Measurements from ENCODE around the gene AP2A2. TPM values are rescaled to one million over a fixed set of nuclear protein-coding genes. Genes with fewer than 3 reads are reported as not detected.

The AP2A2 gene
- total and polyA plus RNA-seq, 2 donors (not counting 1 experiment from before 2014, with no cell fraction given), result 53.1 to 57.0 TPM

GRCh38 chr11:984546-984945 is 58.9 kb downstream of the AP2A2 start:
- no peak overlapping the region for H3K4me3 Mint-ChIP-seq

GRCh38 chr11:985406-985805 is 59.7 kb downstream of the AP2A2 start:
- Mint-ChIP-seq H3K27ac (no peak overlapping the region), H3K9me3 (ENCODE audit: insufficient read depth) (no peaks in the 10 kb centered on the region)
- no peak for DNase-seq

More at GRCh38 chr11:984546-984945, 58.9 kb downstream of the AP2A2 start:
- WGBS (ENCODE audit: insufficient coverage), result 98% methylated on average over 10 of the region's 15 CpGs
- Histone ChIP-seq H3K9ac (ENCODE audit: low read length) (no peak overlapping the region), H3K36me3 (replicated peaks in 1 of 2; ENCODE audit: control extremely low read depth in 1 of 2, control insufficient read depth in 1 of 2, extremely low read depth in 1 of 2, insufficient read depth in 2 of 2, low read length in 1 of 2) (peaks cover 4 to 54% of the 10 kb centered on the region in 2 experiments), H3K79me2 (ENCODE audit: control insufficient read depth, insufficient read depth, low read length) (no peaks in the 10 kb centered on the region), H3K4me1 (ENCODE audit: control insufficient read depth in 2 of 2, insufficient read depth in 2 of 2, low read length in 2 of 2) (no peaks in the 10 kb centered on the region), H3K9me3 (ENCODE audit: control extremely low read depth in 1 of 3, control insufficient read depth in 2 of 3, insufficient read depth in 1 of 3, low read length in 2 of 3) (no peaks in the 10 kb centered on the region), H2AFZ (ENCODE audit: insufficient read depth, low read depth, low read length, poor library complexity, severe bottlenecking) (no peak overlapping the region), H4K20me1 (ENCODE audit: control insufficient read depth, insufficient read depth, low read length, poor library complexity, severe bottlenecking) (no peaks in the 10 kb centered on the region), H3K4me2 (replicated peaks; ENCODE audit: low read depth, low read length, poor library complexity, severe bottlenecking) (no peak overlapping the region), H3K27me3 (replicated peaks in 1 of 4; ENCODE audit: control extremely low read depth in 1 of 4, control insufficient read depth in 3 of 4, insufficient read depth in 4 of 4, low read length in 3 of 4) (no peaks in the 10 kb centered on the region), H3K4me3 (ENCODE audit: control extremely low read depth in 1 of 5, extremely low read depth in 1 of 5, insufficient read depth in 1 of 5, low read depth in 2 of 5, low read length in 4 of 5) (no peak overlapping the region), H3K27ac (ENCODE audit: low read length in 2 of 2) (no peak overlapping the region)
- intact Hi-C loops (cut with micrococcal nuclease), result no loop called here
- Mint-ChIP-seq H3K9me3 (ENCODE audit: insufficient read depth) (no peaks in the 10 kb centered on the region), H3K27me3 (no peaks in the 10 kb centered on the region), H3K4me1 (no peaks in the 10 kb centered on the region), H3K27ac (no peak overlapping the region)
- CTCF ChIA-PET, result no interaction called here
- no peak for TF ChIP-seq CTCF (IDR thresholded peaks at IDR 0.05)
- TF ChIP-seq EZH2 (IDR thresholded peaks at IDR 0.05; ENCODE audit: borderline replicate concordance, insufficient read depth, low read depth, low read length, poor library complexity, severe bottlenecking), result no peak
- ATAC-seq (ENCODE audit: low read depth) (no peak), DNase-seq (no peak)
- POLR2A ChIA-PET, result no interaction called here

More at GRCh38 chr11:985406-985805, 59.7 kb downstream of the AP2A2 start:
- H3K4me1 ChIP-seq (ENCODE audit: control insufficient read depth in 2 of 2, insufficient read depth in 2 of 2, low read length in 2 of 2), result no peaks in the 10 kb centered on the region
- no peak overlapping the region for H3K4me3 Mint-ChIP-seq
- no peaks in the 10 kb centered on the region for H3K27me3 ChIP-seq (replicated peaks in 1 of 4; ENCODE audit: control extremely low read depth in 1 of 4, control insufficient read depth in 3 of 4, insufficient read depth in 4 of 4, low read length in 3 of 4)
- no peak overlapping the region for H3K9ac ChIP-seq (ENCODE audit: low read length)
- ATAC-seq (ENCODE audit: low read depth), result no peak
- H2AFZ ChIP-seq (ENCODE audit: insufficient read depth, low read depth, low read length, poor library complexity, severe bottlenecking), result no peak overlapping the region
- H3K4me2 ChIP-seq (replicated peaks; ENCODE audit: low read depth, low read length, poor library complexity, severe bottlenecking), result no peak overlapping the region
- no peak overlapping the region for H3K4me3 ChIP-seq (ENCODE audit: control extremely low read depth in 1 of 5, extremely low read depth in 1 of 5, insufficient read depth in 1 of 5, low read depth in 2 of 5, low read length in 4 of 5)
- no peaks in the 10 kb centered on the region for H3K79me2 ChIP-seq (ENCODE audit: control insufficient read depth, insufficient read depth, low read length)
- intact Hi-C loops (cut with micrococcal nuclease), result no loop called here
- WGBS (ENCODE audit: insufficient coverage), result 100% methylated on average over 18 of the region's 21 CpGs
- no peaks in the 10 kb centered on the region for H3K27me3 Mint-ChIP-seq
- H3K36me3 ChIP-seq (replicated peaks in 1 of 2; ENCODE audit: control extremely low read depth in 1 of 2, control insufficient read depth in 1 of 2, extremely low read depth in 1 of 2, insufficient read depth in 2 of 2, low read length in 1 of 2), result peaks cover 4 to 60% of the 10 kb centered on the region in 2 experiments
- no peaks in the 10 kb centered on the region for H3K9me3 ChIP-seq (ENCODE audit: control extremely low read depth in 1 of 3, control insufficient read depth in 2 of 3, insufficient read depth in 1 of 3, low read length in 2 of 3)
- CTCF ChIA-PET, result no interaction called here
- no peaks in the 10 kb centered on the region for H3K4me1 Mint-ChIP-seq
- TF ChIP-seq EZH2 (IDR thresholded peaks at IDR 0.05; ENCODE audit: borderline replicate concordance, insufficient read depth, low read depth, low read length, poor library complexity, severe bottlenecking), result no peak
- no peak for TF ChIP-seq CTCF (IDR thresholded peaks at IDR 0.05)
- POLR2A ChIA-PET, result no interaction called here
- peaks cover 8% of the 10 kb centered on the region for H4K20me1 ChIP-seq (ENCODE audit: control insufficient read depth, insufficient read depth, low read length, poor library complexity, severe bottlenecking)
- H3K27ac ChIP-seq (ENCODE audit: low read length in 2 of 2), result no peak overlapping the region

All from B cell (primary cell).